CD4-positive, CD25-positive, alpha-beta regulatory T cell (primary cell): ENCODE data around the gene EIF4A3. TPM values are rescaled to one million over a fixed set of nuclear protein-coding genes. Genes with fewer than 3 reads are reported as not detected.

ENCODE experiments used
- ATAC-seq, 2 donors: fragments of 150-1000 bp; cut with Tn5 transposase; one replicate each; pipeline ENCODE4 v1.10.0; 2021; ENCODE audit warnings: low read depth in 2 of 2, moderate number of reproducible peaks in 2 of 2, moderate library complexity in 1 of 2
- DNase-seq, 3 donors: peaks; one replicate each; pipeline versions ENCODE4 v3.0.0 to v3.0.0-alpha.2; 2012 to 2022; ENCODE audit warnings: mixed read lengths in 1 of 3
- H3K27ac ChIP-seq: one replicate; pipeline ENCODE4 v1.7.0; 2013; ENCODE audit warnings: mild to moderate bottlenecking, low read length; ENCODE audit not compliant: insufficient read depth, poor library complexity, severe bottlenecking
- H3K27me3 ChIP-seq: one replicate; pipeline ENCODE4 v1.7.0; 2013; ENCODE audit warnings: low read length; ENCODE audit not compliant: control insufficient read depth, insufficient read depth
- H3K36me3 ChIP-seq: one replicate; pipeline ENCODE4 v1.7.0; 2013; ENCODE audit warnings: mild to moderate bottlenecking, low read length, moderate library complexity; ENCODE audit not compliant: control insufficient read depth, insufficient read depth
- H3K4me1 ChIP-seq: 2 replicates; pipeline ENCODE4 v1.7.0; 2013; ENCODE audit warnings: mild to moderate bottlenecking, low read length; ENCODE audit not compliant: insufficient read depth, control insufficient read depth, poor library complexity, severe bottlenecking
- H3K4me3 ChIP-seq: one replicate; pipeline ENCODE4 v1.7.0; 2013; ENCODE audit warnings: low read depth, mild to moderate bottlenecking, low read length, moderate library complexity
- H3K9me3 ChIP-seq, 2 experiments: 1 replicate in 1 of 2; 2 replicates in 1 of 2; pipeline ENCODE4 v1.7.0; 2013; ENCODE audit warnings: low read length in 2 of 2, mild to moderate bottlenecking in 1 of 2, moderate library complexity in 1 of 2; ENCODE audit not compliant: control insufficient read depth in 2 of 2
- H3K27ac Mint-ChIP-seq, 3 donors: one replicate each; pipeline ENCODE4 v1.8.0; 2020 to 2022; ENCODE audit warnings: mild to moderate bottlenecking in 3 of 3, mixed read lengths in 3 of 3, moderate library complexity in 2 of 3
- H3K27me3 Mint-ChIP-seq: one replicate; pipeline ENCODE4 v1.8.0; 2022; ENCODE audit warnings: mild to moderate bottlenecking, mixed read lengths
- H3K36me3 Mint-ChIP-seq: one replicate; pipeline ENCODE4 v1.8.0; 2020; ENCODE audit warnings: mixed read lengths
- H3K4me1 Mint-ChIP-seq, 4 donors: one replicate each; pipeline ENCODE4 v1.8.0; 2020 to 2022; ENCODE audit warnings: mixed read lengths in 4 of 4, mild to moderate bottlenecking in 1 of 4
- H3K4me3 Mint-ChIP-seq, 4 donors: one replicate each; pipeline ENCODE4 v1.8.0; 2020 to 2022; ENCODE audit warnings: mild to moderate bottlenecking in 4 of 4, mixed read lengths in 4 of 4, moderate library complexity in 3 of 4
- H3K9me3 Mint-ChIP-seq, 7 donors: one replicate each; pipeline ENCODE4 v1.8.0; 2020 to 2022; ENCODE audit warnings: mixed read lengths in 7 of 7, mild to moderate bottlenecking in 3 of 7, moderate library complexity in 2 of 7
- polyA plus RNA-seq, 4 donors: library from polyadenylated mRNA; unstranded; fragments of 300-500 nt; fragmentation: Illumina TruSeq; gene quantifications; one replicate each; pipeline ENCODE4 v1.2.3, GENCODE V29; 2021
- total RNA-seq: library from RNA; stranded (reverse); gene quantifications from one replicate; pipeline ENCODE4 v1.2.3, GENCODE V29; 2022

The EIF4A3 gene
- total RNA-seq (117 TPM), polyA plus RNA-seq (100 to 1,000 TPM in 2 of 4 donors, 10 to 100 TPM in 2; 91.7 to 122 (median 104) TPM)

GRCh38 chr17:80147035-80147822 is at the start of gene EIF4A3:
TSS of gene EIF4A3 (minus strand) at chr17:80147128. CDS start at chr17:80146961, 167 bp downstream.
- H3K4me3 Mint-ChIP-seq, result peak within 1 kb of the TSS; percentile 98 to 99 (median 98)
- H3K27me3 Mint-ChIP-seq, result no peaks in the 10 kb centered on the region
- ATAC-seq (peak; percentile 95), DNase-seq (peak; percentile 97 to 99 (median 97))
- Histone ChIP-seq H3K4me1 (peaks cover 38% of the 10 kb centered on the region), H3K27ac (peak within 1 kb of the TSS; percentile 91), H3K27me3 (no peaks in the 10 kb centered on the region), H3K36me3 (peaks cover 22% of the 10 kb centered on the region), H3K9me3 (no peaks in the 10 kb centered on the region), H3K4me3 (peak within 1 kb of the TSS; percentile 87)
- peak within 1 kb of the TSS; percentile 99 to 100 (median 100) for H3K27ac Mint-ChIP-seq
- H3K4me1 Mint-ChIP-seq, result peaks cover 13 to 57% (median 25%) of the 10 kb centered on the region in 4 donors
- peaks cover 0 to 4% (median 0%) of the 10 kb centered on the region in 7 donors for H3K9me3 Mint-ChIP-seq
- peaks cover 5% of the 10 kb centered on the region for H3K36me3 Mint-ChIP-seq

- H3K4me3 Mint-ChIP-seq, result no peak overlapping the region
- no peaks in the 10 kb centered on the region for H3K36me3 Mint-ChIP-seq
- Histone ChIP-seq H3K27ac (no peak overlapping the region), H3K4me1 (no peaks in the 10 kb centered on the region), H3K36me3 (no peaks in the 10 kb centered on the region), H3K9me3 (no peaks in the 10 kb centered on the region), H3K4me3 (no peak overlapping the region), H3K27me3 (no peaks in the 10 kb centered on the region)
- peaks cover 0 to 2% (median 0%) of the 10 kb centered on the region in 7 donors for H3K9me3 Mint-ChIP-seq
- peaks cover 0 to 5% (median 1%) of the 10 kb centered on the region in 4 donors for H3K4me1 Mint-ChIP-seq
- ATAC-seq, result no peak
- H3K27ac Mint-ChIP-seq, result peak overlapping the region in 1 of 3 donors; percentile 66
- H3K27me3 Mint-ChIP-seq, result peaks cover 4% of the 10 kb centered on the region
- DNase-seq, result no peak
Measured at GRCh38 chr17:80196652-80197051, 49.7 kb upstream of the EIF4A3 start.

- peaks cover 4% of the 10 kb centered on the region for H3K27me3 Mint-ChIP-seq
- Histone ChIP-seq H3K27ac (no peak overlapping the region), H3K4me1 (no peaks in the 10 kb centered on the region), H3K27me3 (no peaks in the 10 kb centered on the region), H3K4me3 (no peak overlapping the region), H3K36me3 (no peaks in the 10 kb centered on the region), H3K9me3 (no peaks in the 10 kb centered on the region)
- peak overlapping the region; percentile 26 to 65 (median 45) for H3K27ac Mint-ChIP-seq
- no peak overlapping the region for H3K4me3 Mint-ChIP-seq
- ATAC-seq (peak in 1 of 2 donors; percentile 48), DNase-seq (peak; percentile 41 to 56 (median 49))
- H3K4me1 Mint-ChIP-seq, result peaks cover 0 to 5% (median 1%) of the 10 kb centered on the region in 4 donors
- peaks cover 0 to 2% (median 0%) of the 10 kb centered on the region in 7 donors for H3K9me3 Mint-ChIP-seq
- H3K36me3 Mint-ChIP-seq, result no peaks in the 10 kb centered on the region
Measured at GRCh38 chr17:80195671-80196529, 49.0 kb upstream of the EIF4A3 start.

- ATAC-seq, result no peak
- Histone ChIP-seq H3K27me3 (no peaks in the 10 kb centered on the region), H3K4me3 (no peak overlapping the region), H3K36me3 (no peaks in the 10 kb centered on the region), H3K27ac (no peak overlapping the region), H3K4me1 (no peaks in the 10 kb centered on the region), H3K9me3 (no peaks in the 10 kb centered on the region)
- Mint-ChIP-seq H3K36me3 (no peaks in the 10 kb centered on the region), H3K4me1 (peaks cover 0 to 5% (median 1%) of the 10 kb centered on the region in 4 donors), H3K9me3 (peaks cover 0 to 2% (median 0%) of the 10 kb centered on the region in 7 donors), H3K27ac (no peak overlapping the region), H3K27me3 (peaks cover 4% of the 10 kb centered on the region), H3K4me3 (peak overlapping the region in 1 of 4 donors; percentile 51)
- no peak for DNase-seq
Measured at GRCh38 chr17:80195141-80195540, 48.2 kb upstream of the EIF4A3 start.

- Mint-ChIP-seq H3K9me3 (peaks cover 0 to 2% (median 0%) of the 10 kb centered on the region in 7 donors), H3K27ac (no peak overlapping the region), H3K36me3 (no peaks in the 10 kb centered on the region), H3K27me3 (peaks cover 8% of the 10 kb centered on the region), H3K4me3 (no peak overlapping the region), H3K4me1 (peaks cover 0 to 5% (median 1%) of the 10 kb centered on the region in 4 donors)
- no peak for ATAC-seq
- no peaks in the 10 kb centered on the region for H3K27me3 ChIP-seq
- no peaks in the 10 kb centered on the region for H3K36me3 ChIP-seq
- no peaks in the 10 kb centered on the region for H3K9me3 ChIP-seq
- no peak overlapping the region for H3K27ac ChIP-seq
- H3K4me1 ChIP-seq, result no peaks in the 10 kb centered on the region
- DNase-seq, result no peak
- no peak overlapping the region for H3K4me3 ChIP-seq
Measured at GRCh38 chr17:80191865-80192661, 45.1 kb upstream of the EIF4A3 start.

GRCh38 chr17:80191192-80191591 is 44.3 kb upstream of the EIF4A3 start:
- Mint-ChIP-seq H3K27me3 (peaks cover 15% of the 10 kb centered on the region), H3K4me3 (peak overlapping the region in 1 of 4 donors; percentile 27), H3K27ac (no peak overlapping the region), H3K36me3 (no peaks in the 10 kb centered on the region), H3K9me3 (peaks cover 0 to 2% (median 0%) of the 10 kb centered on the region in 7 donors), H3K4me1 (peaks cover 0 to 4% (median 1%) of the 10 kb centered on the region in 4 donors)
- no peaks in the 10 kb centered on the region for H3K36me3 ChIP-seq
- no peak overlapping the region for H3K4me3 ChIP-seq
- H3K4me1 ChIP-seq, result no peaks in the 10 kb centered on the region
- H3K9me3 ChIP-seq, result no peaks in the 10 kb centered on the region
- no peak overlapping the region for H3K27ac ChIP-seq
- no peak for DNase-seq
- no peaks in the 10 kb centered on the region for H3K27me3 ChIP-seq
- ATAC-seq, result no peak

GRCh38 chr17:80190716-80191115 is 43.8 kb upstream of the EIF4A3 start:
- Histone ChIP-seq H3K4me1 (no peaks in the 10 kb centered on the region), H3K4me3 (no peak overlapping the region), H3K9me3 (no peaks in the 10 kb centered on the region), H3K36me3 (no peaks in the 10 kb centered on the region), H3K27me3 (no peaks in the 10 kb centered on the region), H3K27ac (no peak overlapping the region)
- ATAC-seq (no peak), DNase-seq (no peak)
- no peaks in the 10 kb centered on the region for H3K4me1 Mint-ChIP-seq
- no peak overlapping the region for H3K4me3 Mint-ChIP-seq
- H3K27me3 Mint-ChIP-seq, result peaks cover 15% of the 10 kb centered on the region
- no peak overlapping the region for H3K27ac Mint-ChIP-seq
- no peaks in the 10 kb centered on the region for H3K36me3 Mint-ChIP-seq
- H3K9me3 Mint-ChIP-seq, result peaks cover 0 to 2% (median 0%) of the 10 kb centered on the region in 7 donors
